NCI-H1092 treated with DMSO at 0.1 percent for 48 hours (cell line): ENCODE results near the gene PRR22.
A peak's percentile ranks its signal among the peaks of the same experiment; 100 is the strongest.

ENCODE experiments used
- DNase-seq: peaks from one replicate; lab custom pipeline; 2025; lab: John Stamatoyannopoulos, UW

PRR22 gene

DNA sequence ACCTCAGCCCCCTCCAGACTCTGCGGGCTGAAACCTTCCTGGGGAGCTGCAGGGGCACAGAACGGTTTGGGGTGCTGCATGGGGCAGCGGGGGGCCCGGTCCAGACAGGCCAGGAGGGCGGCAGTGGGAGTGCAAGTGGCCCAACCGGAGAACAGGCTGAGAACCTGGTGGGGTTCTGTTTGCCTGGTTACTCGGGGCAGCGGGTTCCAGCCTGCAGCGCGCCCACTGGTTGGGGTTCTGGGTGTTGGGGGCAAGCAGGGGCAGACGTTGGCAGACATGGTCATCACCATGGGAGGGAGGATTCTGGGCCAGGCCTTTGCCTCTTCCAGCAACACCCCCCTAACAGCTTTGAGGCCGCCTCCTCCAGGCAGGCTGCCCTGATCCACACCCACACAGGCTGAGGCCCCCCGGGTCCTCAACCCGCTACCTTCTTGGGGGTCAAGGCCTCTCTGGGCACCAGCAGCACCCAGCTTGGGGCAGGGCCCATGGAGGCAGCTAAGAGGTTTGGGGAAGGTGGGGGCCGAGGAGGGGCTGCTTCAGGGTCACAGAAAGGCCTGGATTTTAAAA, at the start of gene PRR22:
Gene PRR22, minus strand, starts transcription at position 166 of the 567 bp plus-strand sequence. Its CDS starts 86 bp downstream, at position 80.
- no peak for DNase-seq

DNA sequence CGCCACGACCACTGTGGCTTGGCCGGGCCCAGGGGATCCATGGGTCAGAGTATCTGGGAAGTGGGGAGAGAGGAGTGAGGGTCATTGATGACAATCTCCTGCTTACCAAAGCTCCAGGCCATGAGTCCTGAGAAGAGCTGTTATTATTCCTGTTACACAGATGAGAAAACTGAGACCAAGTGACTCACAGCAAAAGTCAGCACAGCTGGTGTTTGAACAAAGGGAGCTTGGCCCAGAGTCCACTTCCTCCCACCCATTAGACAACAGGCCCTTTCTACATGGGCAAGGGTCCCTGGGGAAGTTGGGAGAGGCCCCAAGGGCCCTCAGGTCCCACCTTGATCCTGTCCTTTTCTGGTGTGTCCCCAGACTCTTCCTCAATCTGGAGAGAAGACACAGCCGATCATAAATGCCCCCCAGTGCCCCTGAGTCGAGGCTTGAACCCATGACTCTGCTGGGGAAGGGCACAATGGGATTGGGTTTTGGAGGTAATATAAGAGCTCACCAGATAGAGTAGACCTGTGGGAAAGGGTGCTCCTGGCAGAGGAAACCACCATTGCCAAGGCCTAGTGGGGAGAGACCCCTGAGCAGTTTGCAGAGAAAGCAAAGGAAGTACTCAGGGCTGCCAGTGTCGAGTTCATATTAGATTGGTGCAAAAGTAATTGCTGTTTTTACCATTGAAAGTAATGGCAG, 48.1 kb upstream of the PRR22 start:
- DNase-seq: no peak

GRCh38 chr19:5832061-5832460, 47.5 kb upstream of the PRR22 start:
- DNase-seq: no peak

GRCh38 chr19:5831159-5831558, 46.6 kb upstream of the PRR22 start:
- no peak for DNase-seq

GRCh38 chr19:5829567-5830310, 45.2 kb upstream of the PRR22 start:
- DNase-seq: no peak

DNA sequence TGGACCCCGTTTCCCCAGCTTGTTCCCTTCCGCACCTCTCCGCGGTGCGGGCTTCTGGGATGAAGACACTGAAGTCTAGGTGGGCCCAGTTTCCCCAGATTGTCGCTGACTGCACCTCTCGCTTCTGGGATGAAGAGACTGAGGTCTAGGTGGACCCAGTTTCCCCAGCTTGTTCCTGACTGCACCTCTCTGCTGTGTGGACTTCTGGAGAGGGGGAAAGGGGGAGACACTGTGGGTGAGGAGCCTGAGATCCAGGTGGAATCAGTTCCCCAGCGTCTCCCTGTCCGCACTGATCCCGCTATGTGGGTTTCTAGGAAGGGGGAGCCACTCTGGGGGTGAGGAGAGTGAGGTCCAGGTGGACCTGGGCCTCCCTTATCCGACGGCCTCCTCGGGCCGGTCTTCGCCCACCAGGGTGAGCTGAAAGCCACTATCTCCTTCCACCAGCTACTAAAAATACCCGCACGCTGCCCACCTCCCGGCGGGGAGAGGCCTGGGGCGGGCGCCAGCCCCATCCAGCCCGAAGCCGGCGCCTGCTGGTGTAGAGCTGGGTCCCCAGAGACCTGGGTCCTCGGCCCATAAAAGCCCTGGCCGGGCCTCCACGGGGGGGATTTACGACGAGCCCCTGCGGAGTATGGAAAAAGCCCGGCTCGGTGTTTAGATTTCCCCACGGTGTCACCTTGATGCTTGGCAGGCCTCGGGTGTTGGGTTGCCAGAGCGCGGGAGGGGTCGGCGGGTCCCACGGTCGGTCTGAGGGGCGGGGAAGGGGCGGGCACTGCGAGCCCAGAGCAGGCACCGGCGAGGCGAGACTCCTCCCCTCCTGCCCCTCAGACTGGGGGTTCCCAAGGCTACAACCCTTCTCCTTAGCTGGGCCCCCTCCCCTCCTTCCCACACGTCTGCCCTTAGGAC, 44.4 kb upstream of the PRR22 start:
- peak; percentile 88 for DNase-seq

GRCh38 chr19:5827891-5828660, 43.5 kb upstream of the PRR22 start:
- peak; percentile 95 for DNase-seq

GRCh38 chr19:5827342-5827890, 42.9 kb upstream of the PRR22 start:
- DNase-seq: no peak

- DNase-seq: peak; percentile 79
These were observed 42.2 kb upstream of the PRR22 start for GRCh38 chr19:5826531-5827341.

DNA sequence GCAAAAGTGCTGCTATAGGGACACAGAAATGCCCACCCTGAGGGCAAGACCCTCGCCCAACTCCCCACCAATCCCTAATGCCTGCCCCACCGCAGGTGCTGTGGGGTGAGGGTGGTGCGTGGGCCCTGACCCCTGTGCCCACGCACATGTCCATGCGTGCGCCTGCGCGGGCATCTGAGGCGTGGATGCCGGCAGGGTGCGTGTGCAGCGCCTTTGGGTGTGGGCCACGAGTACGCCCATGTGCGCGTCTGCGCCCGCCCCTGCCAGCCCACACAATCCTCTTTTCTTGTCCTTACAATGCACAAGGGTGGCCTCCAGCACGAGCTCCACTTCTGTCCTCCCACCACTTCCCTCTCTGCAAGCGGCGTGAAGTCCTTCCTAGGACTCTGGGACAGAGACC, 40.6 kb upstream of the PRR22 start:
- DNase-seq: no peak

- DNase-seq: no peak
These were observed 40.2 kb upstream of the PRR22 start for GRCh38 chr19:5824751-5825150.

DNA sequence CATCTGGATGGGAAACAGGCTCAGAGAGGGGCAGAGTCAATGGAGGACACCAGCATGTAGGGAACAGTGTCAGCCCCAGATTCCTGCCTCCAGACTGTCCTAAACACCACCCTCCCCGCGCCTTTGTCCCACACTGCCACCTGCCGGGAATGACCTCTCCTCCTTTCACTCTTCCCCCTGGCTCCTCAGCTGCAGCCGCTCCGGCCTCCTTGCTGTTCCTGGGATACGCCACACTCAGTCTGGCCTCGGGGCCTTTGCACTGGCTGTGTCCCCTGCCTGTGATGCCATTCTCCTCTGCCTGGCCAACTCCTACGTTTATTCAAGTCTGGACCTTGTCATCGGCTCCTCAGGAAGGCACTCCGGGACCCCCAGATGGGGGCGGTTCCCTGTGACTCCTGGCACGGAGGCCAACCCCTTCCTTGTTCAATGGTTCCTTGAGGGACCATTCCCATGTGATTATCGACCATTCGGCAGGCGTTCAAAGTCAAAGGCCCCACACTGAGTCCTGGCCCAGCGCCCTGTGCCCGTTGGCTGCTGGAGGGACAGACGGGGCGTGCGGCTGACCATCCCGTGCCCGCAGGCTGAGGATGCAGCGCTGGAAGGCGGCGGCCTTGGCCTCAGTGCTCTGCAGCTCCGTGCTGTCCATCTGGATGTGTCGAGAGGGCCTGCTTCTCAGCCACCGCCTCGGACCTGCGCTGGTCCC, 39.2 kb upstream of the PRR22 start:
- DNase-seq: no peak

GRCh38 chr19:5822181-5822844, 37.8 kb upstream of the PRR22 start:
- no peak for DNase-seq

- DNase-seq: no peak
These were observed 37.1 kb upstream of the PRR22 start for GRCh38 chr19:5821521-5822180.

- no peak for DNase-seq
These were observed 36.2 kb upstream of the PRR22 start for GRCh38 chr19:5820785-5821184.

GRCh38 chr19:5818594-5818993, 34.0 kb upstream of the PRR22 start:
- no peak for DNase-seq

- DNase-seq: no peak
These were observed 32.7 kb upstream of the PRR22 start for GRCh38 chr19:5817218-5817617.

DNA sequence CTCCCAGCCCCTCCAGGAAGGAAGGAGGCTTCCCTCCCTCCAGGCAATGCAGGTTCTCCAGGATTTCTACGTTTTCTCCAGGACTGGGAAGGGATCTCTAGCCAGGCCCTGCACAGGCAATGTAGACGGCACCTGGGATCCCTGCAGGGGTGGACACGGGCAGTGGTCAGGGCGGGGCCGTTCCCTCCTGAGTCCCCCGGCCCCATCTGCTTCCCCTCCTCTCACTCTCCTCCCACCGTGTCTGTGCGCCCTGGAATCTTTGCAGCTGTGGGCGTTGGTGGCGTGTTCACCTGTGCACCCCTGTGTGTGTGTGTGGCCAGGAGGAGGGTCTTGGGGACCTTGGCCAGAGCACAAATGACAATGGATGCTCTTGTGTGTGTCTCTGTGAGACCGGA, 30.3 kb upstream of the PRR22 start:
- no peak for DNase-seq
